Frontal cortex (tissue), 4 donors: ENCODE data around the gene HPSE. TPM values are rescaled to one million over a fixed set of nuclear protein-coding genes. Genes with fewer than 3 reads are reported as not detected.
"Not testable (repeated sequence)": the region's sequence is repeated elsewhere in the genome, so short reads cannot be mapped to it uniquely, and the experiment has no call there.

Experiments used
- DNase-seq, 2 donors: peaks; one replicate each; pipeline ENCODE4 v3.0.0; 2012; ENCODE audit warnings: low spot score in 2 of 2
- FAIRE-seq: peaks from 2 replicates; lab custom pipeline; 2012; peaks lifted over from hg19 to GRCh38; lab: Jason Lieb, UNC
- total RNA-seq: library from RNA; depleted of rRNA; stranded (reverse); fragments of >200 nt; gene quantifications from one replicate; pipeline ENCODE4 v1.2.3, GENCODE V29; 2014
- donor health status: control.
- donor health status: control.
- donor health status: control.

The HPSE gene
- total RNA-seq, 1 donor from 2014 or later = 0.82 TPM

- not testable (repeated sequence) for DNase-seq, FAIRE-seq
Observed at GRCh38 chr4:83288381-83288780, 46.3 kb downstream of the HPSE start.

- DNase-seq (peak in 1 of 2 donors; percentile 25), FAIRE-seq (no peak)
Observed at GRCh38 chr4:83285055-83285407, 49.6 kb downstream of the HPSE start.

- peak; percentile 88 to 90 for DNase-seq
- no peak for FAIRE-seq
Observed at GRCh38 chr4:83284193-83285054, 50.2 kb downstream of the HPSE start, which contains the start of gene COQ2. Gene COQ2, minus strand, starts transcription at chr4:83284798. Its CDS starts 34 bp downstream, at chr4:83284764.

- no peak for FAIRE-seq
- no peak for DNase-seq
Observed at GRCh38 chr4:83283181-83283580, 51.5 kb downstream of the HPSE start.

- no peak for FAIRE-seq
- peak; percentile 26 to 32 for DNase-seq
Observed at GRCh38 chr4:83282049-83282535, 52.6 kb downstream of the HPSE start.

GRCh38 chr4:83281307-83281706, 53.3 kb downstream of the HPSE start:
- no peak for FAIRE-seq
- no peak for DNase-seq

GRCh38 chr4:83276299-83277040, 58.2 kb downstream of the HPSE start:
- no peak for FAIRE-seq
- no peak for DNase-seq

GRCh38 chr4:83273926-83274325, 60.7 kb downstream of the HPSE start:
- FAIRE-seq, DNase-seq: not testable (repeated sequence)

GRCh38 chr4:83272900-83273299, 61.7 kb downstream of the HPSE start:
- FAIRE-seq (no peak), DNase-seq (no peak)

GRCh38 chr4:83269256-83269655, 65.4 kb downstream of the HPSE start:
- FAIRE-seq = no peak
- DNase-seq = no peak

GRCh38 chr4:83268491-83268890, 66.2 kb downstream of the HPSE start:
- no peak for FAIRE-seq

GRCh38 chr4:83267830-83268475, 66.7 kb downstream of the HPSE start:
- FAIRE-seq = no peak
- no peak for DNase-seq

More at GRCh38 chr4:83268491-83268890, 66.2 kb downstream of the HPSE start:
- no peak for DNase-seq

GRCh38 chr4:83267121-83267829, 67.4 kb downstream of the HPSE start:
- DNase-seq = no peak
- FAIRE-seq = no peak

- DNase-seq (no peak), FAIRE-seq (no peak)
Observed at GRCh38 chr4:83266689-83267088, 68.0 kb downstream of the HPSE start.

GRCh38 chr4:83263106-83263505, 71.5 kb downstream of the HPSE start:
- FAIRE-seq = no peak
- no peak for DNase-seq

- DNase-seq (no peak), FAIRE-seq (no peak)
Observed at GRCh38 chr4:83262682-83263081, 72.0 kb downstream of the HPSE start.

- no peak for FAIRE-seq
- no peak for DNase-seq
Observed at GRCh38 chr4:83261307-83261706, 73.3 kb downstream of the HPSE start.

GRCh38 chr4:83259586-83259985, 75.1 kb downstream of the HPSE start:
- FAIRE-seq = no peak
- DNase-seq = no peak

- FAIRE-seq (no peak), DNase-seq (no peak)
Observed at GRCh38 chr4:83258461-83258860, 76.2 kb downstream of the HPSE start.

- no peak for FAIRE-seq
- no peak for DNase-seq
Observed at GRCh38 chr4:83257811-83258210, 76.8 kb downstream of the HPSE start.
